HCT116 (cell line): ENCODE data around the gene UVRAG. TPM values are rescaled to one million over a fixed set of nuclear protein-coding genes. Genes with fewer than 3 reads are reported as not detected.

ENCODE experiments used
- ATAC-seq: fragments of 200-7000 bp; cut with Tn5 transposase; 2 replicates; pipeline ENCODE4 v1.9.1; 2020; ENCODE audit warnings: mild to moderate bottlenecking, moderate library complexity
- BruUV-seq: library from RNA; stranded (reverse); fragments of 400-500 nt; replicated peaks from 2 replicates; lab custom pipeline; 2021; lab: Mats Ljungman, UMichigan
- CTCF ChIA-PET: fragments of 300-600 bp; sonication (Branson Sonifier 250); formaldehyde crosslinking; loops from one replicate; lab custom pipeline; 2021; ENCODE audit warnings: antibody characterized with exemption; lab: Charles Lee
- POLR2A ChIA-PET: fragments of 300-600, 350-600 bp; sonication (Branson Sonifier 250); formaldehyde crosslinking; loops from one replicate; lab custom pipeline; 2021; ENCODE audit warnings: antibody characterized with exemption; lab: Charles Lee
- RAD21 ChIA-PET, 2 experiments: fragments of 300-600 bp; sonication (Branson Sonifier 250); formaldehyde crosslinking; loops; one replicate each; lab custom pipeline; 2023; ENCODE audit warnings: low total read pairs in 2 of 2; ENCODE audit not compliant: uncharacterized antibody in 2 of 2, unreplicated experiment in 2 of 2, low non-redundant PET in 1 of 2; lab: Charles Lee
- DNase-seq: peaks from one replicate; pipeline ENCODE4 v3.0.0-alpha.2; 2010; ENCODE audit warnings: low read depth, low spot score
- H2AFZ ChIP-seq: fragments of 200-600 bp; shearing (Covaris generic), sonication (generic); 2 replicates; pipeline ENCODE4 v1.6.1; 2017; ENCODE audit warnings: low read depth, mixed run types, mixed read lengths, antibody characterized with exemption, low read length; ENCODE audit not compliant: poor library complexity, severe bottlenecking
- H3K27ac ChIP-seq: 2 replicates; pipeline ENCODE4 v1.5.1; 2012; ENCODE audit warnings: low read depth, low read length
- H3K27me3 ChIP-seq: fragments of 200-600 bp; sonication (generic); 2 replicates; pipeline ENCODE4 v1.6.1; 2016; ENCODE audit warnings: mixed run types, low read length, mixed read lengths; ENCODE audit not compliant: insufficient read depth
- H3K36me3 ChIP-seq, 2 experiments: fragments of 200-500 bp in 1 of 2; fragments of 200-600 bp in 1 of 2; sonication (Bioruptor generic) in 1 of 2; sonication (generic) in 1 of 2; 2 replicates each; pipeline versions ENCODE4 v1.5.1 to v1.6.1; 2014 to 2016; ENCODE audit warnings: low read length in 2 of 2, inconsistent platforms in 1 of 2, mixed read lengths in 1 of 2, mixed run types in 1 of 2; ENCODE audit not compliant: insufficient read depth in 2 of 2, control insufficient read depth in 1 of 2
- H3K4me1 ChIP-seq, 2 experiments: fragments of 200-600 bp in 1 of 2; sonication (generic) in 1 of 2; 2 replicates each; pipeline versions ENCODE4 v1.5.1 to v1.6.1; 2012 to 2017; ENCODE audit warnings: low read length in 2 of 2, inconsistent platforms in 1 of 2, mild to moderate bottlenecking in 1 of 2, mixed read lengths in 1 of 2, mixed run types in 1 of 2, moderate library complexity in 1 of 2; ENCODE audit not compliant: insufficient read depth in 2 of 2, control insufficient read depth in 1 of 2
- H3K4me2 ChIP-seq: fragments of 200-600 bp; sonication (generic); 2 replicates; pipeline ENCODE4 v1.6.1; 2017; ENCODE audit warnings: mixed run types, low read length, mixed read lengths
- H3K4me3 ChIP-seq, 2 experiments: fragments of 200-600 bp in 1 of 2; sonication (generic) in 1 of 2; replicated peaks in 1 of 2; 2 replicates each; pipeline ENCODE4 v1.5.1; 2011 to 2016; ENCODE audit warnings: low read length in 2 of 2, control low read depth in 1 of 2, low read depth in 1 of 2, mild to moderate bottlenecking in 1 of 2, mixed read lengths in 1 of 2, mixed run types in 1 of 2
- H3K79me2 ChIP-seq: fragments of 200-600 bp; sonication (generic); 2 replicates; pipeline ENCODE4 v1.6.1; 2017; ENCODE audit warnings: mild to moderate bottlenecking, mixed run types, low read length, moderate library complexity, mixed read lengths; ENCODE audit not compliant: insufficient read depth
- H3K9ac ChIP-seq: fragments of 200-600 bp; sonication (generic); 2 replicates; pipeline ENCODE4 v1.6.1; 2016; ENCODE audit warnings: low read length, mixed read lengths
- H3K9me2 ChIP-seq: fragments of 200-600 bp; sonication (generic), shearing (Covaris generic); 2 replicates; pipeline ENCODE4 v1.6.1; 2017; ENCODE audit warnings: mixed run types, mild to moderate bottlenecking, moderate library complexity; ENCODE audit not compliant: insufficient read depth
- H3K9me3 ChIP-seq, 2 experiments: fragments of 200-500 bp in 1 of 2; fragments of 200-600 bp in 1 of 2; sonication (Bioruptor generic) in 1 of 2; sonication (generic) in 1 of 2; 2 replicates each; pipeline ENCODE4 v1.6.1; 2014 to 2017; ENCODE audit warnings: low read length in 2 of 2, mixed read lengths in 2 of 2, inconsistent platforms in 1 of 2, low read depth in 1 of 2, mild to moderate bottlenecking in 1 of 2, mixed run types in 1 of 2, moderate library complexity in 1 of 2; ENCODE audit not compliant: control insufficient read depth in 1 of 2, insufficient read depth in 1 of 2
- H4K20me1 ChIP-seq: fragments of 200-600 bp; sonication (generic), shearing (Covaris generic); 2 replicates; pipeline ENCODE4 v1.6.1; 2017; ENCODE audit warnings: mixed run types, mild to moderate bottlenecking, moderate library complexity; ENCODE audit not compliant: insufficient read depth
- CEBPB ChIP-seq: IDR thresholded peaks from 2 replicates; pipeline ENCODE4 v1.6.1; 2012; ENCODE audit warnings: low read depth
- EZH2 ChIP-seq: fragments of 200-600 bp; sonication (generic); IDR thresholded peaks from 2 replicates; pipeline ENCODE4 v1.6.1; 2017; ENCODE audit warnings: antibody characterized with exemption, mixed run types
- POLR2A ChIP-seq: IDR thresholded peaks from 2 replicates; pipeline ENCODE4 v1.7.0; 2011; ENCODE audit warnings: borderline replicate concordance; ENCODE audit not compliant: insufficient read depth, insufficient read length; ENCODE audit errors: extremely low read depth
- SP1 ChIP-seq: IDR thresholded peaks from 2 replicates; pipeline ENCODE4 v1.6.1; 2012; ENCODE audit warnings: low read depth
- intact Hi-C: fragments of 100-400 bp; cut with micrococcal nuclease; formaldehyde crosslinking; loops from 2 replicates; pipeline ENCODE4 v1.10.0; 2022
- total RNA-seq: library from RNA; stranded (reverse); gene quantifications from one replicate; pipeline ENCODE4 v1.2.1, GENCODE V29; 2021; ENCODE audit not compliant: unreplicated experiment

Gene UVRAG
- total RNA-seq, 1 experiment from 2014 or later: 12.3 TPM

DNA sequence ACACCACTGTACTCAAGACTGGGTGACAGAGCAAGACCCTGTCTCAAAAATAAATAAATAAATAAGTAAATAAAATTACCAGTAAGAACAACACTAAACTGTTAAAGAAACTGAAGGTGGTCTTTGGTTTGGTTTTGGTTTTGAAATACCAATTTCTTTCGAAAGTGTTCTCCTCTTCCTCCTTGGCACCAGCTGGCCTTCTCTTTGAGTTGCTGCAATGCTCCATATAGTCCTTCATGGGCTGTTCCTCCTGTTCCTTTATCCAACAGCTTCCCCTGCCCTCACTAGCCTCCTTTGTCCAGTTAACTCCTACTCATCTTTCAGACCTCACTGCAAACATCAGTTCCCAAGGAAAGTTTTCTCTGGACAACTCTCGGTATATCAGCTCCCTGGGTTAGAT is 5.0 kb upstream of the UVRAG start:
- Histone ChIP-seq H3K27me3 (no peaks in the 10 kb centered on the region), H3K9me2 (no peaks in the 10 kb centered on the region), H3K79me2 (no peaks in the 10 kb centered on the region), H3K4me1 (peaks cover 18 to 24% of the 10 kb centered on the region in 2 experiments), H4K20me1 (no peaks in the 10 kb centered on the region), H3K9me3 (no peaks in the 10 kb centered on the region)
- POLR2A ChIA-PET: no interaction called here
- no TSS peak for BruUV-seq
- no peak for DNase-seq
- TF ChIP-seq SP1: no peak
- TF ChIP-seq POLR2A: no peak
- TF ChIP-seq, all 23 proteins: peak for 0
- RAD21 ChIA-PET: no interaction called here
- no peak overlapping the region for H2AFZ ChIP-seq
- no peaks in the 10 kb centered on the region for H3K36me3 ChIP-seq
- no peak overlapping the region for H3K4me3 ChIP-seq
- ATAC-seq: no peak
- CTCF ChIA-PET: no interaction called here
- H3K27ac ChIP-seq: no peak overlapping the region
- intact Hi-C loops: no loop called here
- no peak overlapping the region for H3K9ac ChIP-seq
- H3K4me2 ChIP-seq: no peak overlapping the region

DNA sequence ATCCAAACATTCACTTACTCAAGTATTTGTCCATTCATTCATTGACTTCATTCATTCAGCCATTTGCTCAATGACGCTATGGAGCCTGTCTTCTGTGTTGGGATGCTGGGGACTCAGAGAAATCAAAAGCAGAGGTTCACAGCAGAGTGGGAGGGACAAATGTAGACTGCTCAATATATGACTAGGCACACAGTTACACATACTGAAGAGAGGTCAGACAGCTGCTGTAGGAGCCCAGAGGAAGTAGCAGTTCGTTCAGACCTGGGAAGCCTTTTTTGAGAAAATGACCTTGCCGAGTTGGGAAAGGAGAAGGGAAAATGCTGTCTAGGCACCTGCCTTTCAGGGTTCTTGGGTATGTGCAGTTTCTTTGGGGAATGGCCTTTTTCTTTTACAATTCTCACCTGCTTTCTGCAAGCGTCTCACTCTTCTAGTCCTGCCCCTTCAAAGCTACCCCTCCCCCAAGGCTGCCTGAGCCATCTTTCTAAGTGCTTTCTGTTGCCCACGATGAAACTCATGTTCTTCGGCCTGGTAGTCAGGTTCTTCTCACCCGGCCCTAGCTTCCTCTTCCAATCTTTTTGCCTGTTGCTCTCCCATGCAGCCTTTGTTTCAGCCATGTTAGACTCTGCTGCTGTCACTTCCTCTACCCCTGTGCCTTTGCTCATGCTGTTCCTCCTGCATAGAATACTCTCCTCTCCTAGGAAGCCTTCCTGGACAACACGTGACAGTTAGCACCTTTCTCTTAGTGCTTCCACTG is 4.2 kb upstream of the UVRAG start:
- no peak overlapping the region for H3K27ac ChIP-seq
- no peaks in the 10 kb centered on the region for H3K9me2 ChIP-seq
- intact Hi-C loops: no loop called here
- CTCF ChIA-PET: no interaction called here
- no peaks in the 10 kb centered on the region for H4K20me1 ChIP-seq
- H3K9ac ChIP-seq: no peak overlapping the region
- no peak for DNase-seq
- no peak overlapping the region for H2AFZ ChIP-seq
- no peak for TF ChIP-seq CEBPB
- TF ChIP-seq EZH2: no peak
- H3K4me3 ChIP-seq: no peak overlapping the region
- H3K79me2 ChIP-seq: peaks cover 2% of the 10 kb centered on the region; the same call in 1 of the 2 replicates
- H3K36me3 ChIP-seq: no peaks in the 10 kb centered on the region
- RAD21 ChIA-PET: no interaction called here
- H3K9me3 ChIP-seq: no peaks in the 10 kb centered on the region
- H3K4me1 ChIP-seq: peaks cover 18 to 24% of the 10 kb centered on the region in 2 experiments
- BruUV-seq: no TSS peak
- H3K4me2 ChIP-seq: no peak overlapping the region
- no peak for ATAC-seq
- POLR2A ChIA-PET: no interaction called here
- no peaks in the 10 kb centered on the region for H3K27me3 ChIP-seq
